Karpas-422 (cell line): ENCODE results near the gene ZDHHC4. TPM values are rescaled to one million over a fixed set of nuclear protein-coding genes. Genes with fewer than 3 reads are reported as not detected.

Experiments
- DNase-seq: peaks from one replicate; pipeline ENCODE4 v3.0.0-alpha.2; 2015
- H2AFZ ChIP-seq: fragments of 200-600 bp; sonication (generic); 2 replicates; pipeline ENCODE4 v1.6.1; 2014; ENCODE audit warnings: antibody characterized with exemption, low read length, mixed read lengths
- H3K27ac ChIP-seq: fragments of 200-600 bp; sonication (generic); 2 replicates; pipeline ENCODE4 v1.5.1; 2014; ENCODE audit warnings: mild to moderate bottlenecking, low read length, moderate library complexity
- H3K27me3 ChIP-seq: fragments of 200-600 bp; sonication (generic); 2 replicates; pipeline ENCODE4 v1.6.1; 2014; ENCODE audit warnings: low read length, mixed read lengths
- H3K36me3 ChIP-seq: fragments of 200-600 bp; sonication (generic); 2 replicates; pipeline ENCODE4 v1.6.1; 2014; ENCODE audit warnings: low read length, mixed read lengths; ENCODE audit not compliant: insufficient read depth
- H3K4me1 ChIP-seq: fragments of 200-600 bp; sonication (generic); 2 replicates; pipeline ENCODE4 v1.6.1; 2014; ENCODE audit warnings: mild to moderate bottlenecking, low read length, mixed read lengths
- H3K4me2 ChIP-seq: fragments of 200-600 bp; sonication (generic); 2 replicates; pipeline ENCODE4 v1.6.1; 2014; ENCODE audit warnings: low read length, low read depth, mild to moderate bottlenecking; ENCODE audit not compliant: poor library complexity, severe bottlenecking
- H3K4me3 ChIP-seq: fragments of 200-600 bp; sonication (generic); 2 replicates; pipeline ENCODE4 v1.5.1; 2014; ENCODE audit warnings: mild to moderate bottlenecking, antibody characterized with exemption, low read length, mixed read lengths
- H3K79me2 ChIP-seq: fragments of 200-600 bp; sonication (generic); 2 replicates; pipeline ENCODE4 v1.6.1; 2014; ENCODE audit warnings: mild to moderate bottlenecking, low read length, mixed read lengths
- H3K9ac ChIP-seq: fragments of 200-600 bp; sonication (generic); 2 replicates; pipeline ENCODE4 v1.6.0; 2014; ENCODE audit warnings: low read length
- H3K9me2 ChIP-seq: fragments of 200-600 bp; sonication (generic), shearing (Covaris generic); replicated peaks from 2 replicates; pipeline ENCODE4 v1.6.0; 2014; ENCODE audit warnings: mild to moderate bottlenecking, low read length, moderate library complexity; ENCODE audit not compliant: insufficient read depth
- H3K9me3 ChIP-seq: fragments of 300-700, 200-600 bp; sonication (generic); 2 replicates; pipeline ENCODE4 v1.6.1; 2014; ENCODE audit warnings: low read length, mixed read lengths
- H4K20me1 ChIP-seq: fragments of 200-600 bp; sonication (generic); 2 replicates; pipeline ENCODE4 v1.6.1; 2014; ENCODE audit warnings: mild to moderate bottlenecking, antibody characterized with exemption, low read length, low read depth; ENCODE audit not compliant: insufficient read depth
- total RNA-seq: library from RNA; depleted of rRNA; stranded (reverse); fragments of >200 nt; shearing (Covaris generic); gene quantifications from 2 replicates; pipeline ENCODE4 v1.2.3, GENCODE V29; 2014; ENCODE audit warnings: low replicate concordance

Gene ZDHHC4
- total RNA-seq, 1 experiment from 2014 or later = 66.1 TPM

- H4K20me1 ChIP-seq = no peaks in the 10 kb centered on the region
- H3K4me3 ChIP-seq = no peak overlapping the region
- H3K27me3 ChIP-seq = no peaks in the 10 kb centered on the region
- H3K4me1 ChIP-seq = no peaks in the 10 kb centered on the region
- H3K79me2 ChIP-seq = no peaks in the 10 kb centered on the region
- H3K4me2 ChIP-seq = no peak overlapping the region
- no peaks in the 10 kb centered on the region for H3K9me3 ChIP-seq
- peaks cover 9% of the 10 kb centered on the region; the same call in 1 of the 2 replicates for H3K36me3 ChIP-seq
- no peak overlapping the region for H3K9ac ChIP-seq
- no peak overlapping the region for H2AFZ ChIP-seq
- no peak overlapping the region for H3K27ac ChIP-seq
- H3K9me2 ChIP-seq = no peaks in the 10 kb centered on the region
- no peak for DNase-seq
Measured at GRCh38 chr7:6607651-6608051, 30.4 kb downstream of the ZDHHC4 start.

GRCh38 chr7:6608081-6608480, 30.8 kb downstream of the ZDHHC4 start:
- H3K9me3 ChIP-seq = no peaks in the 10 kb centered on the region
- no peaks in the 10 kb centered on the region for H4K20me1 ChIP-seq
- no peak overlapping the region for H3K4me2 ChIP-seq
- H3K36me3 ChIP-seq = peaks cover 7% of the 10 kb centered on the region; the same call in 1 of the 2 replicates
- no peak for DNase-seq
- H3K4me1 ChIP-seq = no peaks in the 10 kb centered on the region
- no peak overlapping the region for H3K4me3 ChIP-seq
- H3K9me2 ChIP-seq = no peaks in the 10 kb centered on the region
- no peak overlapping the region for H3K27ac ChIP-seq
- no peak overlapping the region for H3K9ac ChIP-seq
- no peak overlapping the region for H2AFZ ChIP-seq
- H3K27me3 ChIP-seq = no peaks in the 10 kb centered on the region
- H3K79me2 ChIP-seq = no peaks in the 10 kb centered on the region

GRCh38 chr7:6608794-6609193, 31.5 kb downstream of the ZDHHC4 start:
- Histone ChIP-seq H3K79me2 (no peaks in the 10 kb centered on the region), H3K27ac (no peak overlapping the region), H3K36me3 (peaks cover 5% of the 10 kb centered on the region; the same call in 1 of the 2 replicates), H3K4me1 (no peaks in the 10 kb centered on the region), H3K9me3 (no peaks in the 10 kb centered on the region), H3K9ac (no peak overlapping the region), H3K4me2 (no peak overlapping the region), H3K4me3 (no peak overlapping the region), H3K9me2 (no peaks in the 10 kb centered on the region), H2AFZ (no peak overlapping the region), H3K27me3 (no peaks in the 10 kb centered on the region), H4K20me1 (no peaks in the 10 kb centered on the region)
- no peak for DNase-seq

- Histone ChIP-seq H2AFZ (no peak overlapping the region), H3K9me2 (no peaks in the 10 kb centered on the region), H3K27ac (no peak overlapping the region), H3K9ac (no peak overlapping the region), H3K4me1 (no peaks in the 10 kb centered on the region), H4K20me1 (no peaks in the 10 kb centered on the region), H3K9me3 (no peaks in the 10 kb centered on the region), H3K4me2 (no peak overlapping the region), H3K36me3 (no peaks in the 10 kb centered on the region), H3K27me3 (no peaks in the 10 kb centered on the region), H3K4me3 (no peak overlapping the region), H3K79me2 (no peaks in the 10 kb centered on the region)
- no peak for DNase-seq
Measured at GRCh38 chr7:6612819-6613218, 35.6 kb downstream of the ZDHHC4 start.

GRCh38 chr7:6613706-6614105, 36.5 kb downstream of the ZDHHC4 start:
- H2AFZ ChIP-seq = no peak overlapping the region
- no peak overlapping the region for H3K4me2 ChIP-seq
- no peaks in the 10 kb centered on the region for H3K4me1 ChIP-seq

GRCh38 chr7:6614953-6615722, 37.9 kb downstream of the ZDHHC4 start, which contains the start of gene ZNF853:
Gene ZNF853 (plus strand): TSS chr7:6615610. CDS start chr7:6616175, 565 bp downstream.
- Histone ChIP-seq H3K27me3 (no peaks in the 10 kb centered on the region), H2AFZ (no peak within 1 kb of the TSS), H3K9me2 (no peaks in the 10 kb centered on the region), H3K4me3 (no peak within 1 kb of the TSS), H3K27ac (no peak within 1 kb of the TSS), H3K79me2 (no peaks in the 10 kb centered on the region), H4K20me1 (no peaks in the 10 kb centered on the region), H3K4me1 (no peaks in the 10 kb centered on the region), H3K9me3 (no peaks in the 10 kb centered on the region), H3K36me3 (no peaks in the 10 kb centered on the region), H3K9ac (no peak within 1 kb of the TSS), H3K4me2 (no peak within 1 kb of the TSS)
- DNase-seq = no peak

More at GRCh38 chr7:6613706-6614105, 36.5 kb downstream of the ZDHHC4 start:
- Histone ChIP-seq H3K9ac (no peak overlapping the region), H3K4me3 (no peak overlapping the region), H3K9me2 (no peaks in the 10 kb centered on the region), H3K27ac (no peak overlapping the region), H3K9me3 (no peaks in the 10 kb centered on the region), H3K36me3 (no peaks in the 10 kb centered on the region), H4K20me1 (no peaks in the 10 kb centered on the region), H3K79me2 (no peaks in the 10 kb centered on the region), H3K27me3 (no peaks in the 10 kb centered on the region)
- no peak for DNase-seq

GRCh38 chr7:6615723-6616555, 38.7 kb downstream of the ZDHHC4 start:
- Histone ChIP-seq H3K27ac (no peak overlapping the region), H3K9me2 (no peaks in the 10 kb centered on the region), H3K9me3 (no peaks in the 10 kb centered on the region), H3K4me2 (no peak overlapping the region), H3K9ac (no peak overlapping the region), H3K4me3 (no peak overlapping the region), H3K79me2 (no peaks in the 10 kb centered on the region), H3K27me3 (no peaks in the 10 kb centered on the region), H2AFZ (no peak overlapping the region), H4K20me1 (no peaks in the 10 kb centered on the region), H3K36me3 (no peaks in the 10 kb centered on the region), H3K4me1 (no peaks in the 10 kb centered on the region)
- DNase-seq = no peak
